Muscle of arm (tissue), 12 donors: ENCODE results near the gene ACAD8. TPM values are rescaled to one million over a fixed set of nuclear protein-coding genes. Genes with fewer than 3 reads are reported as not detected.
"Not testable (repeated sequence)": the region's sequence is repeated elsewhere in the genome, so short reads cannot be mapped to it uniquely, and the experiment has no call there.

Source experiments
- DNase-seq: peaks from one replicate; pipeline ENCODE4 v3.0.0-alpha.2; 2013
- polyA plus RNA-seq, 12 donors: library from polyadenylated mRNA; unstranded; fragments of 120-200 nt; gene quantifications; one replicate each; pipeline ENCODE4 v1.2.1, GENCODE V29; 2013; ENCODE audit not compliant: insufficient read length in 12 of 12

The ACAD8 gene
- polyA plus RNA-seq, 12 donors, result 18.3 to 28.3 (median 20.8) TPM; not detected in 1

DNA sequence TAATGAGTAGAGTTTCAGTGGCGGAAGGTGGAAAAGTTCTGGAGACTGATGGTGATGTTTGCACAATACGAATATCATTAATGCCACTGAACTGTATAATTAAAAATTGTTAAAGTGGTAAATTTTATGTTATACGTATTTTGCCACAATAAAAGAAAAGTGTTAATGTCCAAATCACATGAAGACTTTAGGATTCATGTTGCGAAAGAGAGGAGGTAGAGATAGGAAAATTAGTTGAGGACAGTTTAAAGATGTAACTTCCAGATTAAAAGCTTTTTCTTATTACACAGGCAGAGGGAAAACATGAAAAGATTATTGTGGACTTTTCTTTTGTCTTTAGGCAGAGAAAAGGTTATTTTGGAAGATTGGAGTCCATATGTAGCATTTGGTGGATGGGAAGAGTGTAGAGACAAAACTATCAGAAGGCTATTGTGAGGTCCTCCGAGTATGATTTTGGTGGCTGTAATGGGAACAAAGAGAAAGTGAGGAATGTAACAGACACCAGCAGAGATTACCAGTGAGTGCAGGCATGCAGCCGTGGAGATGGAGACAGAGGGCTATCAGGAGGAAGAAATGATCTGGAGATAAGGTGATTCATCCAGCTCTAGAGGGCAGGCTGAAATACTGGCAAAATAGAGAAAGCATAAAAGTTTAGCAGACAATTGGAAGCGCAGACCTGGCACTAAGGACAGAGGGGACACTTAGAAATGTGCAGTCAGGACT is 16.4 kb upstream of the ACAD8 start:
- no peak for DNase-seq

DNA sequence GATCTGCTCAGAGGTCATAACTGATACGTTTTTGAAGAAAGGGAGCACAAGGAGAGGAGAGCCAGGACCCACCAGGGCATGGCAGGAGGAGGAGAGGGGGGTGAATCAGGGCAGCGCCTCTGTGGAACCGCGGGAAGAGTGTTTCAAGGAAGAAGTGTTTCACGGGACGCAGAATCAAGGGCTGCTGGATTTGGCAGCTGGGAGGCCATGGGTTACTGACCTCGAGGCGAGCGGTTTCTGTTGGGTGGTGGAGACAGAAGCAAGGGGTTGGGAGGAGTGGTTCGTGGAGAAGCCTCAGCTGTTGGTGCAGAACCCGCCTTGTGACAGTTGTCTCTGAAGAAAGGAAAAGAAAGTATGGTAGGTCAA is 15.8 kb upstream of the ACAD8 start:
- no peak for DNase-seq

DNA sequence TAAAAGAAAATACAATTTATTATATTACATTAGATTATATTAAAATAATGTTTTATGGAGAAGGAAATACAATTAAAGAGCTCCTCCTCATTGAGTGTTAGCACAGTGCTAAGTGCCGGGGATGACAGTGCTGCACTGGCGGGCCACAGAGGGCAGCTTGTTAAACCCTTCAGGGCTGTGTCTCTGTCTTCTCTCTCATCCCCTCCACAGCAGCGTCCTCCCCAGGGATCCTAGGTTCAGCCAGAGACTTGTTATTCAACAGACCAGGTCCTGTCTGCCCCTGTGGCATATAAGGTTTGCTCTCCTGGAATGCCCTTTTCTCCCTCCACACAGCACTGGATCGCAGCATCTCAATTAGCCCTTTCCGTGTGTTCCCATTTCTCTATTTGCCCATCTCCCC is 14.4 kb upstream of the ACAD8 start:
- no peak for DNase-seq

DNA sequence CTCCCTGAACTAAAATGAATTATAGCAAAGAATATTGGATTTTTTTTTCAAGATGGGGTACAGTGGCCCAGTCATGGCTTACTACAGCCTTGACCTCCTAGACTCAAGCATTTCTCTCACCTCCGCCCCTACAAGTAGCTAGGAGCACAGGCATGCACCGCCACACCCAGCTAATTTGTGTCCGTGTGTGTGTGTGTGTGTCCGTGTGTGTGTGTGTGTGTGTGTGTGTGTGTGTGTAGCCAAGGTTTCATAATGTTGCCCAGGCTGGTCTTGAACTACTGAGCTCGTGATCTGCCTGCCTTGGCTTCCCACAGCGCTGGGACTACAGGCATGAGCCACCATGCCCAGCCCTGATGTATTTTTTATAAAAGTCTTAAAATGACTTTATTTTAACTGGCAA is 12.8 kb upstream of the ACAD8 start:
- no peak for DNase-seq

DNA sequence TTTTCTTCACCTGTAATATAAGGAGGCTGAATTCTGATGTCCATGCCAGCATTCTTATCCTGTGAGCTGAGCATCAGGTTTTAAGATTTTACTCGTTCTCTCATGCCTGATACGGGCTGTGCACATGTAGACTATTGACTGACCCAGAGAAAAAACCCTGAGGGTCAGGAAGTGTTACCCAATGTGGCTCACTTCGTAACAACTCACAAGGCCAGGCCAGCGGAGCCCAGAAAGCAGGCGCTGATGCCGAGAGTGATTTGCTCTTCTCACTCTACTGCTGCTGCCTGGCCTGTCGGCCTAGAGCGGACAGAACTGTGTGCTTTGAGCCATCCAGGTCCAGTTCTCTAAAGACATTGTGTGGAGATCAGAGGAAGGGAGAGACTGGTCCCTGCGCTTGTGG is 11.0 kb upstream of the ACAD8 start:
- DNase-seq, result no peak

DNA sequence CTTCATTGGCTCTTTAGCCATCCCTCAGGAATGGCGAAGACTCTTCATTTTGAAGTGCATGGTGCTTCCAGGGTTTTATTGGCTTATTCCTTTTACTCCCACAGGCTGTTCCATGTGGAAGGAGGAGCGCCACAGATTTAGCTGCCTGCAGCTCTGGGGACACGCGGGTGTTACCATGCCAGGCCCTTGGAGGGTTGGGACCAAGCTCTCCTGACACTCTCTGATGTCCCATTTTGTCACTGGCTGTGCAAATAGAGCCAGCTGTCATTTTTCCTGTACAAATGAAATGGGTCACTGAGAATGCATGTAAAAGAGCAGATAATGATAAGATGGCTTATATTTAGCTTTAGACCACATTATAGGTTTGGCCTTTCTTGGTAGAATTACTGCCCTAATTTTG is 9.5 kb upstream of the ACAD8 start:
- no peak for DNase-seq

DNA sequence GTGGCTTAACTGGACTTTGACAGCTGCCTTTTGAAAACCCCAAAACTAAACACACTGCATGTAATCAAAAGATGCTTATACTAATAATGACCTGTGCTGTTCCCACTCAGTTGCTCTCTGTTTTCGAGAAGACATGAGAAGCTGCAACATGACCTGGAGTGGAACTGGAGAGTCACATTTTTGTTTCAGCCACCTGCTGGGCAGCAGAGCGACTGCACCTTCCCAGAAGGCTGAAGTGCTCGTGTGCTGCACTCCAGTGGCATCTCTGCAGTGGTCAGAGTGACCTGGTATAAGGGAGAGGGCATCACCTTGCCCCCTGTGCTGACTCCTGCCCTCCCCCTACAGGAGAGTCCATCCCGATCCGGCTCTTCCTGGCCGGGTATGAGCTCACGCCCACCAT is 8.8 kb upstream of the ACAD8 start:
- no peak for DNase-seq

DNA sequence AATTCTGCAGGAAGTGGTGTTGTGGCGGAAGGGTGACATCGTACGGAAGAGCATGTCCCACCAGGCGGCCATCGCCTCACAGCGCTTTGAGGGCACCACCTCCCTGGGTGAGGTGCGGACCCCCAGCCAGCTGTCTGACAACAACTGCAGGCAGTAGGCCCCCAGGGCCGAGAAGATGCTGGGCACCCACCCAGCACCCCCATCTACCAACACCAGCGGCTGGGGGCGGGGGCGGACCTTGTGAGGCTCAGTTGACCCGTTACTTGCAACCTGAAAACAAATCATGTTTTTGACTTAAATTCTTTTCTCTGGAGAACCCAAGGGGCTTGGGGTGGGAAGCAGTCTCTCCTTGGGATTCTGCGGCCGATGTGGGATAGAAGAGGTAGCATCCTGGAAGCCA is 7.9 kb upstream of the ACAD8 start:
- no peak for DNase-seq

DNA sequence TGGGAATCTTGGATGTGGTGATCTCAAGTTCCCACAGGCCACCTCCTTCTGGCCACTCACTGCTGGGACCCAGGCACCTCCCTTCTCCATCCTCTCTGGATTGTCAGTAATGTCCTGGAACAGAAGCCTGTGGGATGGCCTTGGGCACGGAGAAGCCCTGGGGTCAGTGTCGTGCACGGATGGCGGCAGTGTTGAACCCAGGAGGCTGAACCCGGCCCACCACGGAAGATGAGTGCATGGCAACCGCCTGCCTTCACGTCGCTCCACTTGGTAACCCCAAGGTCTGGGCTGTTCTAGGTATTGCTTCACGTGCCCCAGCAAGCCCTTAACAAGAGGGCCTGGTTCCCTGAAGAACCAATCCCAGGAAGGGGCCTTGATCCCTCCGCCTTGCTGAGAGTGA is 7.3 kb upstream of the ACAD8 start:
- DNase-seq, result no peak

DNA sequence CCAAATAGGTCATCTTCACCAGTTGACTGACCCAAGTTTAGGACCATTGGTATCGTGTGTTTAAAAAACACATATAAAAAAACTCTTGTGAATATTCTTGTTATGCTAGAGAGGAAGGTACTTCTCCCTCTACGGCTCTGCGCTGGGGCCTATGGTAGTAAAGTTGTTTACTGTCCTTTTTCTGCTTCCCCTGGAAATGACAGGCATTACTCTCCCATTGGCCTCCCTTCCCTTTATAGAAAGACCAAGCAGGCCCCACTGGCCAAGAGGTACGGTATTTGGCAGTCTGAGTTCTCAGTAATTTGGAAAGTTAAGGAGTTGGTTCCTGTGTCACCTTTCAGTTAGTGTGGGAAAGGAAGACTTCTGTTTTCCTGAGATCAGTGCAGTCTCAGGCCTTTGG is 6.7 kb upstream of the ACAD8 start:
- DNase-seq, result no peak

DNA sequence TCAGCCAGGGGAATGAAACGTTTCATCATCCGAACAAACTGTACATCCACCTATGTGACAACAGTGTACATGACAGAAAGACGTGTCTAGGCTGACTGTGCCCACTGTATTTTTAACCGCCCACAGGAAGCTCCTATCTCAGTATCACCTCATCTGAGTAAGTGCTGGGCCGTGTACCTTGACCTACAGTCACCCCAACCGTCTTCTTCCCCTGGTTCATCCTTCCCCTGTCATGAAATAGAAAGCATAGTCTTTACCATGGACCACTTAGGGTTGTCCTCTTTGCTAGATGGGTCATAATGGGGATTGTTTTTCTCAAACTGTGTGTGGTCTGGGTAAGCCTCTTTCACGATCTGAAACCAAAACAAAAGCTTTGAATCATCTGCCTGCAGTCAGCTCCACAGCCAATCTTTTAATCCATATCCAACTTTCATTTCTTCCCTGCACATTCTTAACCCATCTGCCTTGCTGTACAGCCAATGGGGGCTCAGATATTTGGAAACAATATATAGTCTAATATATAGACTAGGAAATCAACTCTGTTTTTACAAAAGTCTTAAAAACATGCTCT is 4.4 kb upstream of the ACAD8 start:
- no peak for DNase-seq

DNA sequence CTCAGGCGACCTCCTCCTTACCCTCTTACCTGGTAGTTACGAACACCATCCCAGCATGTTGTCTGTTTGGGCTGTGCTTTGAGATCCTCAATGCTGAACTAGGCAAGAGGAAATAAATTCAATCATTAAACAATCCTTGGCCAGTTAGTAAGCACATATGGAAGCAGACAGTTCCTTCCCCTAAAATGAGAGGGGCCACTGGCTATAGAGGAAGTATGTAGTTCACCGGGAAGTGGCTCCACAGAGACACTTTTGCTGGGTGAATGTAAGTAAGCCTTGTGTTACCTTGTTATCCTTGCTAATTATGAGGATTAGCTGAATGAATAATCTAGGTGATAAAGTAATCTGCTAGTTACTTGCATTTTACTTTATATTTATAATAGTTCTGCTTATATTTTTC is 3.1 kb upstream of the ACAD8 start:
- no peak for DNase-seq

DNA sequence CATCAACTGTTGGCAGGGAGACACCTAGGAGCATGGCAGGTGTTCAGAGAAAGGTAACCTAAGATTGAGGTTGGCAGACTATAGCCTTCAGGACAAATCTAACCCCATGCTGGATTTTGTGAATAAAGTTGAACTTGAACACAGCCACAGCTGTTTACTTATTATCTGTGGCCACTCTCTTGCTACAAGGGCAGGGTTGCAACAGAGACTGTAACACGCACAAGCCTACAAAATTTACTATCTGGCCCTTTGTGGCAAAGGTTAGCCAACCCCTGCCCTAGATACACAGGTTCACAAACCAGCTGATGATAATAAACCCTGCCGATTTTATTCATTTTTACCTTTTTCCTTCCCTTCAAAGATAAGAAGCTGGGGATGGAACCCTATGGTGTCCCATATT is 2.7 kb upstream of the ACAD8 start:
- no peak for DNase-seq

DNA sequence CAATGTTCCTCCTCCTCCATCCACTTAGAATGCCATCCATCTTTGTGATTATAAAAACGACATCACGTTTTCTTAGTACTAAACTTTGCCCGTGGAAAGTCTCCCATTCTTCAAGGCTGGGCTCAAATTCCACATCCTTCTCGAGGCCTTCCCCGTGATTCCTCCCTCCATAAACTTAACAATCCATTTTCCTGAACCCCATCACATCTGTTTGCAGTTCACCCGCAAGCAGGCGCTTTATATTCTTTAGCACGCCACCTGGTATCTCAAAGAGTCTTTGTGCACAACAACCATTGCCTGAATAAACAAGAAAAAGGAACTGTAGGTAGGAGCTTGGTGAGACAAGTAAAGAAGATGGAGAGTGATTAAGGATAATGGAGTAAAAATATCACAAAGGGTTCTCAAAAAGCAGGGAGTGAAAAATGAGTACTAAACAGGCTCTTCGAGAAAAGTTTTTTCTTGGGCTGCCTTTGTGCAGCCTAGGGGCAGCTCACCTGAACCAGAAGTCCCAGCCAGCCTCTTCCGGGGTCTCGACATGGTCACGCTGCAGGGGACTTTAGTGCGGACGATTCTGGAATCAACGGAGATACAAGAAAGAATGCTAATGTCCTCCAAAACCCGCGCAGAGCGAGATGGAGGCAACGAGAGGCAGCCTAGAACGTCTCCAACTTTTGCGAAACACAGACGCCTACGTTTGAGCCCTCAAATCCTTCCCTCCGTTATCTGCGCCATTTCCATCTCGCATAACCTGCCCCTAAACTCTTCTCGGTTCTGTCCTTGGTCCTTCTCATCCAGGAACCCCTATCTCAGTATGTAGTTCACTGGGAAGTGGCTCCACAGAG is 801 bp upstream of the ACAD8 start:
- DNase-seq, result no peak

DNA sequence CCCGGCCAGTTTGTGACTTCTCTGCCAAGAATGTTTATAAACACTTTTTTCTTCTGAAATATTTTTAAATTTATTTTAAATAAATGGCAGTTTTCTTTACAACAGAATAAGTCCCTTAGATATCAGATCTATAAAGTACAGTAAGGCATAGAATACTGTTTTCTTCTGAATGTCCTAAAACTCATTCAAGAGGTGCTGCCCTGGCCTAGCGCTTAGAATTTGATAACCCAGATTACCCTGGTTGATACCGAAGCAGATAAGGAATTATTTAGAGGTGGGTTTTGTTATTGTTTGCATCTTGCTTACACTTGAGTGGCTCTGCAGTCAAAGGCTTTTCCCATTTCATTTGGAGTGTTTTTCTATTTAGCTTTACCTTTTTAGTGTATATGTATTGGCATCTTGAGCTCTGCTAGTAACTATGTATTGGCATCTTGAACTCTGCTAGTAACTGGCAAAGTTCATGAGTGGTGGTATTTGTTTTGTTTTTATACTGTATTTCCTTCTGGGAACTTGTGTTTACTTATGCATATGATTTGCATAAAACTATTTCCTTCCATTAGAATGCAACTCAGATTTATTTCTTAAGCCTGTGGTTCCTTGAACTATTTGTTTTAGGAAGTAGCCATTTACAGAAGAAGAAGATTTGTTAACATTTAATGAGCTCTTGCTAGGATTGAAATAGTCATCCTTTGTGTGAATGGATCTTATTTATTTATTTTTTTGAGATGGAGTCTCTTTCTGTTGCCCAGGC is 1.2 kb downstream of the ACAD8 start:
- no peak for DNase-seq

DNA sequence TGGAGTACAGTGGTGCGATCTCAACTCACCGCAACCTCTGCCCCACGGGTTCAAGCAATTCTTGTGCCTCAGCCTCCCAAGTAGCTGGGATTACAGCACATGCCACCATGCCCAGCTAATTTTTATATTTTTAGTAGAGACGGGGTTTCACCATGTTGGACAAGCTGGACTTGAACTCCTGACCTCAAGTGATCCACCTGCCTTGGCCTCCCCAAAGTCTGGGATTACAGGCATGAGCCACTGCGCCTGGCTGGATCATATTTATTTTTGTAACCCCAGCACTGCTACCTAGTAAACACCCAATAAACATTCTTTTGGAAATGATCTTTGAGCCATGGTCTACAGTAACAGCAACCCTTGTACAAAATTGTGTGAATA is 1.8 kb downstream of the ACAD8 start:
- not testable (repeated sequence) for DNase-seq

DNA sequence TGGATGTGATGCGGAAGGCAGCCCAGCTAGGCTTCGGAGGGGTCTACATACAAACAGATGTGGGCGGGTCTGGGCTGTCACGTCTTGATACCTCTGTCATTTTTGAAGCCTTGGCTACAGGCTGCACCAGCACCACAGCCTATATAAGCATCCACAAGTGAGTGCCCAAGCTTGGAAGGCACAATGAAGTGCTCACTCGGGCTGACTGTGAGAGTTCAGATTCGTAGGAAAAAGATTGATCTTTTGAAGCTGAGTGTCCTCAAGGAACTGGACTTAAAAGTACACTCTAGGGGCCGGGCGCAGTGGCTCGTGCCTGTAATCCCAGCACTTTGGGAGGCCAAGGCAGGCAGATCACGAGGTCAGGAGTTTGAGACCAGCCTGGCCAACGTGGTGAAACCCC is 3.7 kb downstream of the ACAD8 start:
- DNase-seq, result no peak

DNA sequence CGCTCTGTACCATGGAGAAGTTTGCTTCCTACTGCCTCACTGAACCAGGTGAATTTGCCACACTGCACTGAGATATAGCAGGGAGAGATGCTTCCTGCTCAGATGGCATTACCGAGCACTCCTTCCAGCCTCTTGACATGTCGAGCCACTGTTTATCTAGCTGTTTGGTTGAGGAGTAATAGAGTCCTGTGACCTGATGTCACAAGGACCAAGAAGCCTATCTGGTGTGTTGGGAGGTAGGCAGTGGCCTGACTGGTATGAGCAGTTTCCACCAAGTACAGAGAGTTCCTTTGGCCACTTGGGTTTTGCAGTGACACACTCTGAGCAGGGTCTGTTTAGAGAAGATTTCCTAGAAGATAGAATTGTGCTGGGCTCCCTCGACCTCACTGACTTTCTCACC is 5.2 kb downstream of the ACAD8 start:
- DNase-seq, result no peak

DNA sequence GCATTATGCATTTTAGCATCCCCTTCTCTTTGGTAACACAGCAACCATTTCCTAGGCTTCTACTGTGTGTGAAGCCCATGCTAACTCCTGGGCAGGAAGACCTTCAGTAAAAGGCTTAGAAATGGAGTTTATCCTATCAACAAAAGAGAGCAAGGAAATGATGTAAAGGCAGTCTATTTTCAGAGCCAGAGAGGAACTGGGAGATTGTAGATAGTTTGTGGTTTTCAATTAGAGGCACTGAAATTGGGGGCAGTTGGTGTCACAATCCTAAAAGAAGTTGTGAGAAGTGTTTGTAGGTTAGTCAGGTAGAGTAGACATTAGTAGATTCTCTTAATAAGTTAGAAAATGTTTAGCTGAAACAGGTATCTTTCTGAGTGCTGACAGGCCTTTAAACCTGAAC is 7.1 kb downstream of the ACAD8 start:
- DNase-seq, result no peak

DNA sequence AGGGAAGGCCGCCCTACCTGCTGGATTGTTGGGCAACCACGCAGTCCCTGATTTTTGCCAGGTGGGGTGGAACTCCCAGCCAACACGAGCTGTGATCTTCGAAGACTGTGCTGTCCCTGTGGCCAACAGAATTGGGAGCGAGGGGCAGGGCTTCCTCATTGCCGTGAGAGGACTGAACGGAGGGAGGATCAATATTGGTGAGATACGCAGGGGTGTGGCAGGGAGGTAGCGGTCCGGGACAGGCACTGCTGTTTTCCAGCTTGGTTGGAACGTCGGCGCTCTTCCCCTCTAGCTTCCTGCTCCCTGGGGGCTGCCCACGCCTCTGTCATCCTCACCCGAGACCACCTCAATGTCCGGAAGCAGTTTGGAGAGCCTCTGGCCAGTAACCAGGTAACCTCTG is 7.6 kb downstream of the ACAD8 start:
- no peak for DNase-seq

DNA sequence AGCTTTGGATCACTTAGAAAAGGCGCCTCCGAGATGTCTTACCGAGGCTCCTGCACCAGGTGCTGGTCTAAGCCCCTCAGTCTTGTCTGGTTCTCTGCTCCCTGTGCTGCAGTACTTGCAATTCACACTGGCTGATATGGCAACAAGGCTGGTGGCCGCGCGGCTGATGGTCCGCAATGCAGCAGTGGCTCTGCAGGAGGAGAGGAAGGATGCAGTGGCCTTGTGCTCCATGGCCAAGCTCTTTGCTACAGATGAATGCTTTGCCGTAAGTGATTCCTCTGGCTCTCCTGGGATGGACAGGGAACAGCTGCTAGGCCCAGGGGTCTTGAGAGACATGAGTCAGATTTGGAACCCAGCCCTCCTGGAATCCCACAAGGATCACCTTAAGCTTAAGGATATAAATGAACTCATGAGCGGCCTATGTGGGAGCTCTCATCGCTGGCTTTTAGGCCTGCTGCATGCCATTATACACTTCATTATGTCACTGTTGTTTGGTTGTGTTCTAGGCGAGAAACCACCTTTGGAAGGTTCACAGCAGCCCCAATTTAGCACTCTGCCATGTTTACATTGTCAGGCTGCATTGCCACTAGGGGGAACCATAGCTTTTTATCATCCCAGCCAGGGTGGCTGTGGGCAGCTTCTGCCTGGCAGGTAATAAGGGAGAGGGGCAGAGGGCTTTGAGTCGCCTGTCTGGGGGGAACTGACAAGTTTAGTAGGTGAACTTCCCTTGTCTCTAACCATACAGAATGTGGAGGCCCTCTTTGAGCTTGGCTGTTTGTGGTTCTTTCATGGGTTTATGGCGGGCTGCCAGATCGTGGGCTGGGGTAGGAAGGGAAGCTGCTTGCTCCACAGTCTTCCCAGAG is 8.5 kb downstream of the ACAD8 start:
- no peak for DNase-seq
